ENCODE results near the gene VMAC.

- TF ChIP-seq CTCF (IDR thresholded peaks at IDR 0.05), result no peak
- no peak for TF ChIP-seq EZH2phosphoT487 (IDR thresholded peaks at IDR 0.05)
- TF ChIP-seq EZH2 (IDR thresholded peaks at IDR 0.05), result no peak
These were observed 24.0 kb upstream of the VMAC start for GRCh38 chr19:5880604-5881078.

Measured in neural progenitor cell (in vitro differentiated cells).